GM18907 (cell line): Measurements from ENCODE around the gene FBXW4.
A peak's percentile ranks its signal among the peaks of the same experiment; 100 is the strongest.
"Not testable (repeated sequence)": the region's sequence is repeated elsewhere in the genome, so short reads cannot be mapped to it uniquely, and the experiment has no call there.

Source experiments
- ATAC-seq: cut with Tn5 transposase; IDR thresholded peaks from one replicate; pipeline ENCODE4 v1.9.1; 2021; ENCODE audit warnings: mild to moderate bottlenecking, moderate library complexity; ENCODE audit not compliant: unreplicated experiment

The FBXW4 gene

DNA sequence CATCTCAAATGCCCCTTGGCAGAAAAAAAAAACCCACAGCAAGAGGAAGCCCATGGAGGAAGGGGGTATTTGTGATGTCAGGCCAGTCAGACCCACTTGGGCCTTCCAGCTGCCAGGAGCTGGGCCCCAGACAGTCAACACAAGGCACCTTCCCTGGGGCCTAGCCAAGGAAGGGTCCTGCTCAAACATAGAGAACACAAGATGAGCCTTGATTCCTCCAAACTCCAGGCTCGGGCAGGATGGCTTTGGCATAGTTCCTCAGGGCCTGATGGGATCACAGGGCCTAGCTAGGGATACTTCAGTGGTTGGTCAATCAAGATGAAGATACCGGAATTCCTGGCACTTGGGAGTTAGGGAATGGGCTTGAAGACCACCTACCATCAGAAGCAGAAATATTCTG, 76.1 kb downstream of the FBXW4 start:
- no peak for ATAC-seq

DNA sequence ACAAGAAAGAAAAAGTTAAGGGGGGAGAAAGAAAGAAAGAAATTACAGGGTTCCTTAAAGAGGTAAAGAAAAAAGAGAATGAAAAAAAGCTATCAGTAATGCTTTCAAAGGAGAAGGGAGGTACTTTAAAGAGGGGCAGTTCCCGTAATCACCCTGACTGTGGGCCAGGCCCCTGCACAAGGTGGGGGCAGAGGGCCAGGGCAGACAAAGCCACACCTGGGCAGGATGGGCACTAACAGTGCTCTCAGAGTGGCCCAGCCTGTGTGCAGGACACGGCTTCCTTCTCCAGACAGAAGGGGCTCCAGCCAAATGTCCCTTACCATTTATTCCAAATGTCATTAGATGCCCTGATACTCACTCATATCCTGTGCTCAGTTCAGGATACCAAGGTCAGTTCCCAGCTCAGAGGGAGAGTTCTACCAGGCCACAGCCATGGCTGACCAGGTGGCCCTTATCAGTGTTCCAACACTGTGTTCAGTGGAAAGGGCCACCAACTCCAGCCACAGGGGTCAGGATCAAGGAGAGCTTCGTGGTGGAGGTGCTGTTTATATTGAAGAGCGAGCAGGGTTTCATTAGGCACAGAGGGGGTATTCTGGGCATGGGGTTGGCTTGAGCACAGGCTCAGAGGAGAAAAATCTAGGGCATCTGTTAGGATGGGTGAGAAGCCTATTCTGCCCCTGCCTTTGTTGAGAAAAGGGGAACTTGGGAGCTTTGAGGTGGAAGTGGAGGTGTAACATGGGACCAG, 77.0 kb downstream of the FBXW4 start:
- no peak for ATAC-seq

DNA sequence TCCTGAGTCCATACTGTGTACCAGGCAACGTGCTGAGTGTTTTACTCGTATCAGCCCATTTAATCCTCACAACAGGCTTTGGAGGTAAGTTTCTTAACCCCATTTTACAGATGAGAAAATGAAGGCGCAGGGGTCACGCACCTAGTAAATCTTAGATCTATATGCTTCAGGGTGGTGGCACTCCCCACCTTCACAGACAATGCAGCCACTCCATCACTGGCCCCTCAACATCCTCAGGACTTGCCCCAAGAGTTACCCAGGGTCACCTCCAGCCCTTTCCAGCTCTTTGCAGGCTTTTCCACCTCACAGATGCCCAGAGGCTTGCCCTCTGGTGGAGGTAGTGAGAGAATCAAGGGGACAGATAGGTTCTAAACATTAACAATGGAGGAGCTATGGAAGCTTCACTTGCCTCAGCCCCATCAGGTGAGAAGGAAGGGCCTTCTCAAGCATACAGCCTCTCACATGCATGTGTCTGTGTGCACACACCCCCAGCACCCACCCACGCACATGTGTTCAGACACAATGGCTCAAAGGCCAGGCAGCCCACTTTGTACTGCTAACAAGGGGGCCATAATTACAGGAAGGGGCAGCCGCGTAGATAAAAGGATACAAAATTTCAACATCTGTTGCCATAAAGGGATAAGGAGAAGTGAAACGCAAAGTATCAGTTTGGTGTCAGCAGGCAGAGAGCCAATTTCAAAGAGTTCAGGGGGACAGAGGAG, 77.7 kb downstream of the FBXW4 start:
- ATAC-seq = no peak

DNA sequence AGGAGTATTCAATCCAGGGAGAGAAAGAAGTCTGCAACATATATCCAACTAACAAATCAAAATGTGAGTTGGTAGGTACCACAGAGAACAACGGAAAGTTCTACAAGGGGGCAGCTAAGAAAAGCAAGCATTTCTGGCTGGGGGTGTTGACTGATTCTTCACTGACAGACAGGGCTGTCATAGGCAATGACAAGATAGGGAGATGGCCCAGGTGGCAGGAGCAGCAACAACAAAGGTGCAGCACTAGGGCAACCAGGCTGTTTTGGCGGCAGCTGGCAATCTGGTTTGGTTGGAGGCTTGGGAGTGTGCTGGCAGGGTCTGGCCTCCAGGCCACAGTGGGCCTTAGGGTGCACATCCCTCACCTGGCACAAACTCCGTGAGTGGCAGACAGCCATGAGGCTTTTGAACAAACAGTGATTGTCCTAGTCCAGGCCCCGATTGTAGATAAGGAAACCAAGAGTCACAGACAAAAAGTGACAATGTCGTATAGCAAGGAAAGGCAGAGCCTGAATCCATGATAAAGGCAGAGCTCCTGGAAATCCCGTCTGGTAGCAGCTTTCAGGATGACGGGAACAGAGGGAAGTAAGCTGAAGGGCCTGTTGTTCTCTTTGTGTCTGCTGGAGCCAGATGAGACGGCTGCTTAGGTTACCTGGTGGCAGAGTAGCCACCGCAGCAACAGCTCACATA, 78.4 kb downstream of the FBXW4 start:
- ATAC-seq = no peak

DNA sequence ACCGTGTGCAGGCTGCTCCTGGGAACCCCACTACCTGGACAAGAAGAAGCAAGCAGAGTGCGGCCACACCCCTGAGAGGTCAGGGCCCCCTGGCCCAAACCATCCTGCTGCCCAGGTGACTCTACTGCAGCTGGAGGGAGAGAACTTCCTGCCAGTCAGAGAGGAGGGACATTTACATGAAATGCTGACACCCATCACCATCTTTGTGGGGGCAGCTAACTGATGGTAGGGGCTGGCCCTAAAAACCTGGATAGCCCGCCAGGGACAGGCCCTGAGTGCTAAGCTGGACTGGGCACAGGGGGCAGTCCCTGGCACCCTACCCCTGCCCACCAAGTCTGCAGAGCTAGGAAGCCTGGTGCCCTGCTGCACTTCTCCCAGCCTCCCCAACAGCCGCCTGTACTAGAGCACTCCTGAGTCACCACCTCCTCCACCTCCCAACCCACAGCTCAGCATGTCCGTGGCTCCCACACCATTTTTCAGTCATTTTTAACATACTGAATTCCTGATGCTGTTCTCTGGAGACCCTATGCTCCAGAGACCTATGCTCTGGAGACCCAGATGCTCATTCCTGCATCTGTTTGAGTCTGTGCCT, 79.3 kb downstream of the FBXW4 start:
- ATAC-seq = no peak

DNA sequence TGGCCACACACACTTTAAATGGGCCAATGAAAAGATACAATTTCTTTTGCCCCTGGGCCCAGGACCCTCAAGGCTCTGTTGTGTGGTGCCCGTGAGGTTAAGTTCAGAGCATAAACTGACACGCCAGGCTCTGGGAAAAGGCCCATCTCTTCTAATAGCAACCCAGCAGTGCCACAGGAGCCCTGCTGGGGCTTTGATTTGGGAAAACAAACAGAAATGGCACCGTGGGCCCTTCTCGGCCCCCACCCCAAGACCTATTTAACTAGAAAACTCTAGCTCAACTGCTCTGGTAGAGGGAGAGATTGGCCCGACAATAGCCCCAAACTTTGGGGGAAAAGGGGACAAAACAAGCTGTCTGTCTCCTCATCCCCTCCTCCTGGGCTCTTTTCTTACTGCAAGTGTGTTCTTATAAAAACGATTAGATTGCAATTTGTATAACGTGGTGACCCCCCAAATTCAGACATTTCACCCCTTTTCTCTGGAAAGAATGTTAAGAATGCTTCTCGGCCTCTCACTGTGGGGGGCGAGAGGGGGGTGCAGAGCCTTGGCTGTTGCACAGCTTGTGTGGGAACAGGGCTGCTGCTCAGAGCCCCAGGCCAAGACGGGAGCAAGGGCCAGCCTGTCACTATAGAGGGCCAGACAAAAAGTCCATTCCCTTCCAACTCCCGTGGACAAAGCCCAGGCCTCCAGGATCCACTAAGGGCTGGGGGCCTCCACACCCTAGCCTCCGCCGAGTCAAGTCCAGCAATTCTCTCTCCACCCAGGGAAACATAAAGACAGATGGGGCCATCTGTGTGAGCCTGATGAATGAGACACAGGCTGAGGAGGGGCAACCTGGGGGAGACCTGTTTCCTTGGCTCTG, 80.1 kb downstream of the FBXW4 start:
- no peak for ATAC-seq

DNA sequence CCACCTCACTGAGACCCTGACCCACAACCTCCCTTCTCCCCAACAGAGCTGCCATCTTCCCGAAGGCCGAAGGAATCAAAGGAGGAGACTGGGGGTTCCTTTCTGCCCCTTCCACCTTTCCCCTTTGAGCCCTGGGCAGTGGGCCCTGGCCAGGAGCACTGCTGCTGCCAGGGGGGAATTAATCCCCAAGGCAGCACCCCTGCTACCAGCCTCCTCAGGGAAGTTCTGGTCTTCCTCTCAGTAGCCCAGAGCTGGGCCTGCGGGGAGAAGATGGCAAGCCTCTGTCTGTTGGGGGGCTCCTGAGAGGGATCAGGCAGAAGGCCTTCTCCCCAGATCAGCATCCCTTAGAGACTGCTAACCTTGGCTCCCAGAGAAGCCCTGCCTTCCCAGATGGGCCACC, 81.3 kb downstream of the FBXW4 start:
- no peak for ATAC-seq

DNA sequence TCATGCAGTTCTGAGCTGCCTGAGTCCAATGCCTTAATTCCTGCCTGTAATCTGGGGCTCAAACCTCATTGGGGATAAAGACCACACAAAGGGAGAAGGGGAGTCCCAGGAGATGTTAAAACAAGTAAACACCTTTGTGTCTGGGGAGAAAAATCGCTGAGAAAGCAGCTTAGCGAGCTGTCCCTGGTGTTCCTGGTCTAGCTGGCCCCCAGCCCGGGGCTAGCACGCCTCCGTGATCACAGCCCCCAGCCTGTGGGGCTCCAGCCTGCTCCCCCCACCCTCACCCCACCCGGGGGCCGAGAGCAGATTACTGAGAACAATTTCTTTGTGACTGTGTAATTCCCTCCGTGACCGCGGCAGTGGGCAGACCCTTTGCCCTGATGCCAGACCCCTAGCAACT, 82.1 kb downstream of the FBXW4 start:
- no peak for ATAC-seq

DNA sequence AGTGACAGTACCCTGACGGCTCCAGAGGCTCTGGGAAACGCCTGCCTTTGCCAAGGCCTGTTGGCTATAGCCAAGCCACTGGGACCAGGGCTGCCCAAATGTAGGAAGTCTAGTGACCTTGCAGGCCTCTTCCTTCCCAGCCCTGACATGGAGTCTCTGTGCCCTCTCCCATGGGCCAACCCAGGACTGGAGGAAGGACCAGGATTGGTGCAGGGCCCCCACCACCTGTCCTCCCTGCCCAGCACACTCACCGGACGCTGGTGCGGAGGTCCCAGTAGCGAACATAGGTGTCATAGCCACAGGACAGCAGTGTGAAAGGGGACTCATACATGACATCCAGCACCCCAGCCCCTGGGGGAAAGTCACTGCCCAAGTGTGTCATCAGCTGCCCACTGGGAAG, 82.9 kb downstream of the FBXW4 start:
- no peak for ATAC-seq

DNA sequence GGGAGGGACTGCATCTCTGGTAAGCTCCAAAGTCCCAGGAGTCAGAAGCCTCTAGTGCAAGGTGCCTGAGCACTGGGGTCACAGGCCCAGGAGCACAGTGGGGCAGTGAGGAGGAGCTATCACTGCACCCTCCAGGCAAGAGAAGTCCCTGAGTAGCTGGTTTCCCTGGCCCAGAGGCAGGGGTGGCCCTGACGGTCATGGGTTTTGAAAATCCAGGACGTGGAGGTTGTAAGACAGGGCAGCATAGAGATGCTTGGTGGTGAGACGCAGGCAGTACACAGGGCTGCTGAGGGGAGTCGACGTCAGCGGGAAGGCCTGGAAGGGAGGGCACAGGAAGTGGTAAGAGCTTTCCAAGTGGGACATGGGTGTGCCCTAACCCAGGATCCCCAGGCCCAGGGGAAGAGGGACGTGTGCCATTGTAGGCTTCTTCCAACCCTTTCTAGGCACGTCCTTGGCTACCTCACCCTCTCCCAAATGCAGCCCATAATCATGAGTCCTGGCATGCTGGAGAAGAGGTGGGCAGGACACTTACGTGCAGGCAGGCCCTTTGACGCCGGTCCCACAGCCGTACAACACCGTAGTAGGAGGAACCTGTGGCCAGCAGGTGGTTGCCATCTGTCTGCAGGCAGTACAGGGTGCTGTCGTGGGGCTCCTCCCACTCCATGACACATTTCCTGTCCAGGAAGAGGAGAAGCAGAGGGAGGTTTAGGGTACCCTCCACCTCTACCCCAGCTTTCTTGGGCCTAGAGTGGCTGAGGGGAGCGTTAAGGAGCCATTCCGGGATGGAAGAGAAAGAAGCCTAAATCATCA, 83.7 kb downstream of the FBXW4 start:
- ATAC-seq = no peak

DNA sequence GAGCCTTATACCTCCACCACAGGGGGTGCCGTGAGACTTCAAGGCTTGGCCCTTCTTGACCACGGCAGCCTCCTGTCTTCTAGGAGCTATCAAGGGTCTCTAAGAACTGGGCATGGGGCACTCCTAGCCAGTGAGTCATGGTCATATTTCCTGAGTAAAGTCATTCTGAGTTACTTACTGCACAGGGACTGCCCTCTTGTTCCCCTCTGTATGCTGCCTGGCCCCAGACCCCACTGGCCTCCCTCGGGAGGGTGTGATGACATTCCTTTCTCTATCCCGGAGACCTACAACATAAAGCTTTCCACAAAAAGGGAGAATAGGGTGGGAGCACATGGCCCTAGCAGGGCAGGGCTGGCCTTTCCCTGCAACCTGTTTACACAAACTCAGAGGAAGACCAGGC, 85.5 kb downstream of the FBXW4 start:
- no peak for ATAC-seq

DNA sequence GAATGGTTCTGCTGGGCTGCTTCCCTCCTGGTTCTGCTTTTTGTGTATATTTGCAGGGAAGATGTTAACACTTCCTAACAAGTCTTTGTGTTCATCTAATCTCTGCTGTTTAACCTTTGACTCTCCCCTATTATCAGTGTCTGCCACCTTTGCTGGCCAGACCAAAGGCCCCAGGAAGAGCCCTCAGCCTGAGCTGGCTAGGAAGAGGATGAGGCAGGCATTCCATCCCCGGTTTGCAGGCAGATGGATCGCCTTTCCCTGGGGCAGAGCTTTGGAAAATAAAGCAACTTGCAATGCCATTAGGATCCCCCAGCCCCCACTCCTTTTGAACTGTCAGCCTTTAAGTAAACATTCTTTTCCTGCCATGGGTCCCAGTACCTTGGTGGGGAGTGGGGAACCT, 87.8 kb downstream of the FBXW4 start:
- ATAC-seq = no peak

DNA sequence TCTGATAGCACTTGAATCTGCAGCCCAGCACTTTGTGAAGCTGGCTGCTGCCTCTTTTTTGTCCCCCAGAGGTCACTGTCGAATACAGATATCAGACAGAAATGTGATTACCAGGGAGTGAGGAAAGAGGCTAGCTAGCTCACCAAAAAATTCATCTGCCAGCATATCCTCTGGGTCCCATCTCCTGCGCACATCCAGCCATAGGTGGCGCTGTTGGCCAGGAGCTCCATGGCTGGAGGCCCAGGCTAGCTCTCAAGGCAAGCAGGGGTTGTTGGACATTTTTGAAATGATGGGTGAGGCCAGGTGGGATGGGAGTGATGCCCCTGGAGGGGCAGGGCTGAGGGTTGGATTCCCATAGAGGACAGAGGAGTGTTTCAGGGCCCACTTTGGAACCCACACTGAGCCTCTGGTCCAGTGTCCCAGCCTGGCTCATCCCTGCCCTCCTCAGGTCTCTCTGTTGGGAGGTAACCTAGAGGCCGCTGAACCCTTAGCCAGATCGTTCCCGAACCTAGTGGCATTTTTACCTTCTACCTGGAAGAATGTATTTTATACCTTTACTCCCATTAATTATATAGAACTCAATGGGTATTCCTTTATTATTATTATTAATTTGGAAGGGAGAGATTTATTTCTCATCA, 92.1 kb downstream of the FBXW4 start:
- ATAC-seq = peak; percentile 53

DNA sequence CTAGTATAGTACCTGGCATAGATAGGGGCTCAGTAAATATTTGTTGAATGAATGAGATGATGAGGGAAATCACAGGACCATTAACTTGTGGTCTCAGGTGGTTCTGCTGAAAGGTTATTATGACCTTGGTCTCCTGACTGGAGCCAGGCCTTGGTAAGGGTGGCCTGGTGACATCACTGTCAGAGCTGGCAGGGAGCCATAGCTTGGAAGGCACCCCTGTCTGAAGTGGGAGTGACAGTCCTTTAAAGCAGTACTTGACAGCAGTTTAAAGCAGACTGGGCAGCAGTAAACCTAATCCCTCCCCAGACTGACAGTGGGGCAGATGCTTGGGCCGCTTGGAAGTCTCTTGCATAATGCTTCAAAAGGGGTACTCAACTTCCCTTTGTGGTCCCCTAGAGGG, 93.4 kb downstream of the FBXW4 start:
- no peak for ATAC-seq

DNA sequence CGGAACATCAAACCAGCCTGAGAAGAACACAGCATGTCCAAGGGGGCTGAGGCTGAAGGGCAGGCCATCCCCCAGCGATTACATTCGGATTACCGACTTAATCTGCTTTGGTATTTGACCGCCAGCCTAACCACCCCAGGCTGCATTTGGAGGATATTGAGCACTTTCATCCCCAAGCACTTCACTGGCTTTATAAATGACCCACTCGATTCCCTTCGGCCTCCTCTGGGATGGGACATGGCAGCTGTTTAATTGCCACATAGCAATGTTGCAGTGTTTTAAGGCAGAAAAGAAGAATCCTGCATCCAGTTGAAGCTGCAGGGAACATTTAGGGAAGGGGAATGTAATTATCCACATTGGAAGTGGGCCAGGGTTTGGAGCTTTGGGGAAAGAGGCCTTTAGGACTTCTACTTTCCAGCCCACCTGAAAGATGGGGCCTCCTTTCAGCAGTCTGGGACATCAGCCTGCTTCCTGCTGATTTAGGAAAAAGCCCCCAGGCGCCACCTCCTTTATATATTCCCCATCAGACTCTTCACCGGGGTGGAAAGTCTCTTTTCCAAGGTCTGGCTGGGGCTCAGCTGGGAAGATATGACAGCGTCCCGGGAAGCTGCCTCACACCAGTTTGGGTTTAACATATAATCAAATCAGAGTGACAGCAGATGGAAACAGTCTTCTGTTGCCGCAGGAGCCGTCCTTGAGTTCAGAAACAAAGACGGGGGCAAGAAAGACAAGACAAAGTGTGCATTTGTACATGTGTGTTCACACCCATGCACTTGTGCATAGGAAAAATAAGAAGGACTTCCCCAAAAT, 97.7 kb downstream of the FBXW4 start:
- no peak for ATAC-seq

DNA sequence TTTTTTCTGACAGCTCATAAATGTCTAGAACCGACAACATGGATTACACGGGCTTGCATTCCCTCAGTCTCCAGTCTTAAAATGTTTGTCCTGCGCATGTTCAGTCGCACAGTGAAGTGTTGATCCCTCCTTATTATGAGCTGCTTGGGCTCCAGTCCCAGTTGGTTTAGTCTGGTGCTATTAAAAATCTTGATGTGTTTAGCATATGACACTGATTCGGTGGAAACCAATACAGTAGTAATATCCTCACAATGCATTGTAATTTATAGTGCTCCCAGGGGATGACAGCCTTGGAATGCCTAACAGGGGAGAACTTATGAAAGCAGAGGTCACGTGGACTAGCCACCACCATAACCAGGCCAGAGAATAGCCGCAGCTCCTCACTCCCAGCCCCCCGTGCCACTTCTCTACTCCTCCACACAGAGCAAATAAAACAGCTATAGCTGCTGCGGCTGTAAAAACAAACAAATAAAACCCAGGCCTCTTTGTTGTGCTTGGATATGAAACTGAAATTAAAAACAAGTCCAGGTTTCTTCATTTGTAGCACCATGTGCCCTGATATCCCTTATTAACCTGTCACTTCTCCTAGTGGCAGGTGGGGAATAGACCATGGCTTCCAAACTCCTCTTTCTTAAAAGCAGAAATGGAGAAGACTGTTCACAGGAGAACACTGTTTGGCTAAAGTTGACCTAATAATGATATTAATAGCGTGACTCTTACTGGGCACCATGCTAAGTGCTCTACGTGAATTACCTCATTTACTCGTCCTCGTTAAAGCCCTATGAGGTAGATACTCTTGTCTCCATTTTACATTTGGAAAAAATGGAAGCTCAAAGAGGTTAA, 99.2 kb downstream of the FBXW4 start:
- no peak for ATAC-seq

DNA sequence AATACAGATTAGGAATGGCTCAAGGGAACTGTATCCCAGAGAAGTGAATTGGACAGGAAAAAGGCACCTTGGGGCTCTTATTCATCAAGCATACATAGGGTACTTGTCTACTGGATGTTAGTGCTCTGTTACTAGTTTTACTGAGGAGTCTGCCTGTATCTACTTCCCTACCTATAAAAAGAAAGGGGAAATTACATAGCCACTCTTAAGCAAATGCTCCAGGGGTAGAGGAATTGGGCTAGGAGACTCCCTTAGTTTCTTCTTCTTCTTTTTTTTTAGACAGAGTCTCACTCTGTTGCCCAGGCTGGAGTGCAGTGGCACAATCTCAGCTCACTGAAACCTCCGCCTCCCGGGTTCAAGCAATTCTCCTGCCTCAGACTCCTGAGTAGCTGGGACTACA, 101.6 kb downstream of the FBXW4 start:
- ATAC-seq = not testable (repeated sequence)

DNA sequence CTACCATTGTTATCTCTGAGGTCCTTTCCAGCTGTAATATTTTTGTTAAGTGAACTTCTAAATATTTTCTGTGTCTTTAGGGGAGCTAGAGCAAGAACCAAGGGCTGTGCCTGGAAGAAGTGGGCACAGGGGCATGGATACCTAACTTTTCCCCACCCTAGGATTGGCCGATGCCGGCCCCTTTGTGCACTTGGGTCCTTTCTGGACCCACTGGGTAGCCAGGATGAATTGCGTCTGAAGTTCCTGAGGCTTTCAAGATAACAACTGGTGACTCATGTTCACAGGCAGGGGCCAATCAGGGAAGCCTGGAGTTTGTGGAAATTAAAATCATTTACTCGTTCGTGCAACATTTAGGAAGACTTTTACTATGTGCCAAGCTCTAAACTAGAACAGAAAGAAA, 106.1 kb downstream of the FBXW4 start:
- no peak for ATAC-seq
